HG02981 (cell line): ENCODE measurements around the gene ACTR3.

Experiments used
- ATAC-seq: cut with Tn5 transposase; IDR thresholded peaks from one replicate; pipeline ENCODE4 v1.9.1; 2021; ENCODE audit warnings: mild to moderate bottlenecking, moderate library complexity; ENCODE audit not compliant: unreplicated experiment

Gene ACTR3

DNA sequence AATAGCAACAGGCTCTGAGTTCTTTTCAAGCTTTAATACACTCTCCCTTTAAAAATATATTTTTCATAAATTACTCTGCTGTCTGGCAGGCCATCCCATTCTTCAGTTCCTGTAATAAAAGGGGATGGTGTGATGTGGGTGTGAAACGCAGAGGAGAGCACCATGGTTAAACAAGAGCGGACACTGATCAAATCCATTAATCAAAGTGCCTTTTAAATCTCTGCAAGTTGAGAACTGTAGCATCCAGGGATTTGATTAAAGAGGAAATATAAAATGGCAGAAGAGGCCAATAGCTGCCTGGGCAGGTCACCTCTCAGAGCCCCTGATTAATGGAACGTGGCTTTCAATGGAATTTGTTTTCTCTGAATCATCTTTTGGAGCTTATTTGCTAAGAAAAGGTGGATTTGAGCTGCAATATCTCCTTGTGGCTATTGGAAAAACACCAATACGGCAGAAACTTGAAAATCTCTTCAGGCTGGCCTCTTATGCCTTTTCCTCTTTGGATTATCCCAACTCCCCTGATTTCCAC lies 96.9 kb downstream of the ACTR3 start:
- no peak for ATAC-seq

DNA sequence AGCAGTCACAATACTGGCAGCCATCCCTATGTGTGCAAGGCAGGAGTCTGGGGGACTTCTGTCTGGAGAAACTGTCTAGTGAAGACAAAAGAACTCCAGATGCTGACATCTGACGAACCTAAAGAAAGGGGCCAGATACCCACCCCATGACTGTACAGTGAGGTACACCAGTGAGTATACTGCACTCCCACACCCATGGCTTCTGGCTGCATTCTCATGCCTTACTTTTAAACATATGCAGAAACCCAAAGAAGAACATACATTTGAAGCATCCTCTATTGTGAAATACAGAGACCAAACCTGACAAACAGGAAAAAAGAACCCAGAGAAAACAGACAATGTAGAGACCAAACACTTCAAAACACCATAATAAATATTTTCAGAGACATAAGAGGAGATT lies 102.2 kb downstream of the ACTR3 start:
- ATAC-seq = no peak

DNA sequence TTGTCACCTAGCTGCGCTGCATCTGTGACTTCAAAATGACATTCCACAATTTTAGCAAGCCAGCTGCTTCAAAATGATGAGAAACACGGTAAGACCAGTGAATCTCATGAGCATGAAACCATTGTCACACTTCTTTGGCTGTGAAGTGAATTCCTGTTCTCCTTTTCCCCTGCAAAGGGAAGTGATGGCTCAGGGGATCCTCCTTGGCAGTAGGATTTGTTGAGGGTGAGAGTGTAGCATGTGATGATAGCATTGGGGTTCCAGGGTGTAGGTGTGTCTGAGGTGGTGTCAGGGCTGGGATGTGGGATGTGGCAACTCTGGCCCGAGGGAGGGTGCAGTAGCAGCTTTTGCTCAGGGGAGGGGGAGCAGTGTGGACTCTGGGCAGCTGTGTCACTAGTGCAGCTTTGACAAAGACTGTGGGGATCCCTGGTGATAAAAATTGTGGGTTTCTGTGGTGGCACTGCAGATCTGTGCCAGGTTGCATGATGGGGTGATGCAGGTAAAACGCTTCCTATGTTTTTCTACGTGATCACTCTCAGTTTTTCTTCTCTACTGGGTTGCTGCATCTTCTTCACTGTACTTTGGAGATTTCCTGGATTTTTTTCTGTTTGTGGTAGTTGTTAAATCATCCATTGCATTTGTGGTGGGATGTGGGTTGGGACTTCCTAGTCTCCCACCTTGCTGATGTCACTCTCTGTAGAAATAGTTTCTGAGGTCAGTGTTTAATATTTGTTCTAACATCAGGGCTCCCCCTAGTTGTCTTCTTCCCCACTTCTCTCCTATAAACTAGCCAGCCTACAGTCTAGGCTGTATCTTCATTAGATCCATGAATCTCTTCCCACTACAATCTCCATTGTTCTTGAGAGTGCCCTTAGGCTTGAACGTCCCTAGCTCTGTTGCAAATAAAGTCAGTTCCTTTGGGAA lies 107.0 kb downstream of the ACTR3 start:
- ATAC-seq = no peak

DNA sequence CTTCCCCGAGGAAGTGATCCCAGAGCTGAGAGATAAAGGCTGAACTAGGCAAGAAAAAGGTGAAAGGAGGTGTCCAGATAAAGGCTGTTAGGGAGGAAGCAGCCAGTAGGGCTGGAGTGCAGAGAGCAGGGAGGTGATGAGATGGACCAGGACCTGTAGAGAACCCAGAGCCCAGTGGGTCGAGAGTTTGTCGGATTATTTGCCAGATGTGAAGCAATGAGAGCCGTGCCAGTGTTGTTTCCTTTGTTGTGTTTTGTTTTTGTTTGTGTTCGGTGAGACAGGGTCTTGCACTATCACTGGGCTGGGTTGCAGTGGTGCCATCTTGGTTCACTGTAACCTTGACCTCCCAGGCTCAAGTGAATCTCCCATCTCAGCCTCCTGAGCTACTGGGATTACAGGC lies 111.3 kb downstream of the ACTR3 start:
- no peak for ATAC-seq

DNA sequence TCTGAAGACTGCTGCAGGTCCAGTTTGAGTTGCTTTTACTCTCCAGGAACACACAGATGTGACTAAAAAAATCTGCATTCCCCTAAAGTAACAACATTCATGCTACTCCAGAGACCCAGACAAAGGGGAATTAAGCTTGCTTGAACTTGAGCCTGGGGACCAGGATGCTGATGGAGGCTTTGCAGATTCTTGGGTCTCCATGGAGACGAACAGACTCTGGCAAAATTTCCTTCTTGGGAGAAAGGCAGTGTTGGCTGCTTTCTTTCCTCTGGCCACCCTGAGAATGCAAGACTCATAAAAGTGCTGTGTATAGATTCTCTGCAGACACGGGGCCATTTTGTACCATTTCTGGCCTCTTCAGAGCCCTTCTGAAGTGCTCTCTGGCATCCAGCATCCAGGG lies 112.0 kb downstream of the ACTR3 start:
- no peak for ATAC-seq

DNA sequence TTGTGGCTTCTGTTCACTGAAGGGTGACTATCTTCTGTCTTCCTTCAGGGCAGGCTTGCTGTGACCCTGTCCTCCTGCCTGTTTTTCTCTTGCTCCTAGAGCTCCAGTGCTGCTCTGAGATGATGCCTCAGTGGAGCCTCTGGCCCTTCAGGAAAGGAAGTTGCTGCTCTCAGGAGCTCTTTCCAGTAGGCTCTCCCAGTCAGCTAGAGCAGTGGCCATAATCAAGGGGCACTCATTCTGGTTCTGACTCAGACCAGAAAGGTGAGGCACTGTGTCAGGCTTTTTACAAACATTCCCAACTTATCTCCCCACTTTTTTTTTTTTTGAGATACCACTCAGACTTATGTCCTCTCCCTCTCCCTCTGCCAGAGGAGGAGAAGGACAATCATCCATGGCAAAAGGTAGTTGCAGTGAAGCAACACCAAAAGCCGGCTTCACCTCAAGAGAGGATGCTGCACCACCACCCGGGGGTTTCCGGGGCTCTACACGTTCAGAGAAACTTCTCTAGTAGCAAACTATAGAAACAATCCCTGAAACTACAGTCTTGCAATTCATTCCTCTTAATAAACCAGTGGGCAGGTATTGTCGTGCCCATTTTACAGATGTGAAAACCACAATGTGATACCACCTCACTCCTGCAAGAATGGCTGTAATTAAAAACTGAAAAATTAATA lies 115.4 kb downstream of the ACTR3 start:
- ATAC-seq = no peak

DNA sequence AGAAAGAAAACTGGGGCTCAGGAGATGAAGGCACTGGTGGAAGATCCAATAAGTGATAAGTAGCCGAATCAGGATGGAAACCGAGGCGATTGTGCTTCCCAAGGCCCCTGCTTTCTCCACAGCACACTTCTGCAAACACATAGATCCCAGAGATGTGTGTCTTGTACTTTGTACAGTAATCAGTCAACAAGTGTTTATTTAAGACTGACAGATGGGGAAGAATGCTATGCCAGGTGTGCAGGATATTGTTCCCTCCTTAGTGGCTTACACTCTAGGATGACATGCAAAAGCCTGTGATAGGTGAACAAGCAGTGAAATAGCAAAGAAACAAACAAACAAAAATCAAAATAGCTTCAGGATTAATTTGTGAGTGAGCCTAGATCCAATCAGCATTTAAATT lies 116.6 kb downstream of the ACTR3 start:
- no peak for ATAC-seq

DNA sequence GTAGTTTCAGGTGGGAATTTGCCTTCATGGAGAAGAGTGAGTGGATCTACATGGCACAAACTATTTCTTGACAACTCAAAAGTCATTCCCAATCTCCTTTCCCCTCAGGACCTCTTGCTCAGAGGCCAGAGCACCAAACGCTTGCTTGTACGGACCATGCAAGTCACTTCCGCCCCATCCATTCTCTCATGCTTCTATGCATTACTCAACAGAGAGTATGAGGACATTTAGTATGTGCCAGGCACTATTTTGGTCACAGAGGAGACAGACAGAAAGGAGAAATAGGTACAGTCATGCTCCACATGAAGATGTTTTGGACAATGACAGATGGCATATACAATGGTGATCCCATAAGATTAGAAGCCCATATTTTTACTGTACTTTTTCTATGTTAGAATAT lies 117.5 kb downstream of the ACTR3 start:
- no peak for ATAC-seq

DNA sequence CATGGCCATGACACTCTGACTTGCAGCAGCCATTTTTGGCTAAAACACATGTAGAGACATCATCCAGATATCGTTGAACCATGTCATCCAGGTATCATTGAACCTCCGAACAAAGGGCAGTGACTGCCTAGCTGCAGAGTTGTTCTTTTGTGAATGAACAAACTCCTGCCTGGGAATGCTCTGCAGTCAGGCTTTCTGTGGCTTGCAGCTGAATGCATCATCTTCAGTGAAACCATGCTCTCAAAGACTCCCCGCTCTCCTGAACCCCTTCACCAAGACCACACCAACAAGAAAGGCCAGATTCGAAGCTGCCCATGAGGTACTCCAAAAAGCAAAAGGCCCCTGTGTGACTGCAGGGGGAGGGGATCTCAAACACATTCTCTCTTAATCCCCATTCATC lies 118.8 kb downstream of the ACTR3 start:
- no peak for ATAC-seq

DNA sequence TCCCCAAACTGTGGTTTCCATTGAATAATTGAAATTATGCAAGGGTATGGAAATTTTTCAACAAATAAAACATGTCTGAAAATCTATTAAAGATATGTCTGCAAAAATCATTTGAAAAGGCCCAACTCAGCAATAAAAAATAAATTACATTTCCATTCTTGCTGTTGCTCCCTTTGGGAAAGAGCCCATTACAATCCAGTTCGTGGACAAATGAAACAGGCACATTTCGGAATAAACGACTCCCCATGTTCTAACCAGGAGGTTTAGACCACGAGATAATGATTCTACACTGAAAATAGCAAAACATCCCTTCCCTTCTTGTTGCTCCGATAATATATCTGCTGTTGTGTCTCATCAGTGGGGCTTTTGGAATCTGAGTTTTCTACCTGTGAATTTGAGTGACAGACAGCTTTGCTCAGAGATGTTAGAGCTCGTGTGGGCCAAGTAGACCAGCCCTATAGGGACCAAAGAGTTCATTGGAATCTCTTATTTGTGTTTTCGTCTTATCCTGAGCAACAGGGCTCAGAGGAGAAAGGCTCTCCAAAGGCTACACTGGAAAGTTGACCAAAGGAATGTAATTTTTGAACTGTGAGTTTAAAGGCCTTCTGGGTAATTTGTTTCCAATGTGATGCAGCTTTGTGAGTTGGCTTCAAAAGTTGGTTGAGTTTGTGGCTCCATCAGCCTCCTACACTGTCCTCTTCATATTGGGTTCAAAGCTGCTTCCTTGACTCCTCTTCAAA lies 119.5 kb downstream of the ACTR3 start:
- ATAC-seq = no peak

DNA sequence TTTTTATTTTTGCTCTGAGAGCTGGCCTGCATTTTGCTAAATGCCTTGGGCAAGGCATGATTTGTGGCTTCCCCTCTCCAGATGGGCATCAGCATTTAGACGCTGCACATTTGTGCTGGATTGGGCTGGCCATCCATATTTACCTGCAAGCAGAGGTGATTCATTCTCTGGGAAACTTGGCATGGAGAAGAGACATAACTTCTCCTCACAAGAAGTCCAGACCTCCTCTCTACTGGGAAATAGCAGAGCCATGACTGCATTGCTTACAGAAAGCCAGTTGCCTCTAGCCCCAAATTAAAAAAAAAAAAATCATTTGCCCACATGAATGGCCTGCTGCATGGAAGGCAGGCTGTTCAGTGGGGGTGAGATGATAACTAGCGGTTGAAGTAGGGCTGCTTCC lies 120.1 kb downstream of the ACTR3 start:
- ATAC-seq = no peak

DNA sequence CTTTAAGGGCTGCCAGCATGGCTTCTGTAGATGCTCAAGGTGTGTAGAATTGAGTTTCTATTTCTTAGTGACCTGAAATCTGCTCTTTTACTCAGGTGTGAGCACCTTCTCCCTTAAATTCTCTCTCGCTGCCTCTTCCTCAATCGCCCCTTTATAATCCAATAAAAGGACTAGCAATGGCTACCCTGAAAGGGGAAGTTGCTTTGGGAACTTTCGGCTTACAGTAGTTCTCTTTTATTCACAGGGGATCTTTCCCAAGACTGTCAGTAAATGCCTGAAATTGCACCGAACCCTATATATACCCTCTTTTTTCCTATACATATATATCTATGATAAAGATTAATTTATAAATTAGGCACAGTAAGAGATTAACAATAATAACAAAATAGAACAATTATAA lies 121.8 kb downstream of the ACTR3 start:
- ATAC-seq = no peak
